PFSK-1 (cell line): ENCODE results near the gene GNAT2.

Experiments
- FOXP2 ChIP-seq: optimal IDR thresholded peaks from 2 replicates; pipeline ENCODE3; 2011; ENCODE audit warnings: borderline replicate concordance, control low read depth, inconsistent platforms; ENCODE audit not compliant: insufficient read depth; ENCODE audit errors: extremely low read length, extremely low read depth
- POLR2AphosphoS5 ChIP-seq: IDR thresholded peaks from 2 replicates; pipeline ENCODE4 v1.6.1; 2012; ENCODE audit warnings: low read depth, mild to moderate bottlenecking, control low read depth, low read length, moderate library complexity
- SIN3A ChIP-seq: IDR thresholded peaks from 2 replicates; pipeline ENCODE4 v1.6.1; 2012; ENCODE audit warnings: mild to moderate bottlenecking, low read length, moderate library complexity, borderline replicate concordance; ENCODE audit not compliant: insufficient read depth
- TAF1 ChIP-seq: IDR thresholded peaks from 2 replicates; pipeline ENCODE4 v1.6.1; 2012; ENCODE audit warnings: low read length, control low read depth, borderline replicate concordance; ENCODE audit not compliant: insufficient read depth
- TF ChIP-seq, protein P1 (sequence below), 2 experiments: IDR thresholded peaks; 2 replicates each; pipeline versions ENCODE4 v1.6.1 to v1.8.0; 2011 to 2012; ENCODE audit warnings: low read depth in 2 of 2, low read length in 2 of 2, control low read depth in 1 of 2, inconsistent platforms in 1 of 2, mild to moderate bottlenecking in 1 of 2, moderate library complexity in 1 of 2; ENCODE audit not compliant: insufficient read depth in 1 of 2

Gene GNAT2

GRCh38 chr1:109627692-109628399 is 8.4 kb upstream of the GNAT2 start:
- TF ChIP-seq FOXP2 (no peak), POLR2AphosphoS5 (no peak), TAF1 (no peak), SIN3A (no peak)
- TF ChIP-seq, protein P1, sequence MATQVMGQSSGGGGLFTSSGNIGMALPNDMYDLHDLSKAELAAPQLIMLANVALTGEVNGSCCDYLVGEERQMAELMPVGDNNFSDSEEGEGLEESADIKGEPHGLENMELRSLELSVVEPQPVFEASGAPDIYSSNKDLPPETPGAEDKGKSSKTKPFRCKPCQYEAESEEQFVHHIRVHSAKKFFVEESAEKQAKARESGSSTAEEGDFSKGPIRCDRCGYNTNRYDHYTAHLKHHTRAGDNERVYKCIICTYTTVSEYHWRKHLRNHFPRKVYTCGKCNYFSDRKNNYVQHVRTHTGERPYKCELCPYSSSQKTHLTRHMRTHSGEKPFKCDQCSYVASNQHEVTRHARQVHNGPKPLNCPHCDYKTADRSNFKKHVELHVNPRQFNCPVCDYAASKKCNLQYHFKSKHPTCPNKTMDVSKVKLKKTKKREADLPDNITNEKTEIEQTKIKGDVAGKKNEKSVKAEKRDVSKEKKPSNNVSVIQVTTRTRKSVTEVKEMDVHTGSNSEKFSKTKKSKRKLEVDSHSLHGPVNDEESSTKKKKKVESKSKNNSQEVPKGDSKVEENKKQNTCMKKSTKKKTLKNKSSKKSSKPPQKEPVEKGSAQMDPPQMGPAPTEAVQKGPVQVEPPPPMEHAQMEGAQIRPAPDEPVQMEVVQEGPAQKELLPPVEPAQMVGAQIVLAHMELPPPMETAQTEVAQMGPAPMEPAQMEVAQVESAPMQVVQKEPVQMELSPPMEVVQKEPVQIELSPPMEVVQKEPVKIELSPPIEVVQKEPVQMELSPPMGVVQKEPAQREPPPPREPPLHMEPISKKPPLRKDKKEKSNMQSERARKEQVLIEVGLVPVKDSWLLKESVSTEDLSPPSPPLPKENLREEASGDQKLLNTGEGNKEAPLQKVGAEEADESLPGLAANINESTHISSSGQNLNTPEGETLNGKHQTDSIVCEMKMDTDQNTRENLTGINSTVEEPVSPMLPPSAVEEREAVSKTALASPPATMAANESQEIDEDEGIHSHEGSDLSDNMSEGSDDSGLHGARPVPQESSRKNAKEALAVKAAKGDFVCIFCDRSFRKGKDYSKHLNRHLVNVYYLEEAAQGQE (IDR thresholded peaks at IDR 0.05; ENCODE audit: insufficient read depth in 1 of 2, low read depth in 2 of 2, low read length in 2 of 2), result no peak

- TF ChIP-seq SIN3A, result no peak
- TF ChIP-seq, protein P1 (IDR thresholded peaks at IDR 0.05; ENCODE audit: insufficient read depth in 1 of 2, low read depth in 2 of 2, low read length in 2 of 2), result no peak
These were observed 7.4 kb upstream of the GNAT2 start for GRCh38 chr1:109626682-109627408.

DNA sequence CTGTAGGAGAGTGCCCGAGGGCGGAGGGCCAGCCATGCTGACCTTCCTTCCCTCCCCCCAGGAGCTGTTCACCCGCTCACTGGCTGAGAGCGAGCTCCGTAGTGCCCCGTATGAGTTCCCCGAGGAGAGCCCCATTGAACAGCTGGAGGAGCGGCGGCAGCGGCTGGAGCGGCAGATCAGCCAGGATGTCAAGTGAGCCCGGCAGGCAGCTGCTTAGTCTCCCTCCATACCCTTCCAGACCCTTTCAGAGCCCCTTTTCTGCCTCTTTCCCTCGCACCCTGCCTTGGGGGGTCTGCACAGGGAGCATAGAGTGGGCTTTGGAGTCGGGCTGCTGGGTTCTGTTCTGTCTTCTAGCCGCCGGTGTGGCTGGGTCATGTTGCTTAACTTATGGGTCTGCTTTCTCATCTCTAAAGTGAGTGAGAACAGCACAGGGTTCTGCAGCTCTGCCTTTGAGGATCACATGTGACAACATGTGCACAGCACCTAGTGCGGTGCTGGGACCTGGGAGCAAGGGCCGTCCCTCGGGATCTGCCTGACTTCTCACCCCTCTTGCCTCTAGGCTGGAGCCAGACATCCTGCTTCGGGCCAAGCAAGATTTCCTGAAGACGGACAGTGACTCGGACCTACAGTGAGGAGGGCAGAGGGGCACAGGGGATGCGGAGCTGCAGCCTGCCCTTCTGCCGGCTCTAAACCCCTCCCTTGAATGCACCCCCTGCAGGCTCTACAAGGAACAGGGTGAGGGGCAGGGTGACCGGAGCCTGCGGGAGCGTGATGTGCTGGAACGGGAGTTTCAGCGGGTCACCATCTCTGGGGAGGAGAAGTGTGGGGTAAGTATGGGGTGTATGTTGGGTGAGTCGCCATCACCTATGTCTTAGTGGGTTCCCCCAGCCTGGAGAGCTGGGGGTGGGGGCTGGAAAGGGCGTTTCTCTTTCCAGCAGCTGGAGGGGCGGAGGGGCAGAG is 6.5 kb upstream of the GNAT2 start:
- TF ChIP-seq SIN3A (no peak), TAF1 (no peak), POLR2AphosphoS5 (no peak)
- TF ChIP-seq, protein P1 (IDR thresholded peaks at IDR 0.05; ENCODE audit: insufficient read depth in 1 of 2, low read depth in 2 of 2, low read length in 2 of 2), result no peak

DNA sequence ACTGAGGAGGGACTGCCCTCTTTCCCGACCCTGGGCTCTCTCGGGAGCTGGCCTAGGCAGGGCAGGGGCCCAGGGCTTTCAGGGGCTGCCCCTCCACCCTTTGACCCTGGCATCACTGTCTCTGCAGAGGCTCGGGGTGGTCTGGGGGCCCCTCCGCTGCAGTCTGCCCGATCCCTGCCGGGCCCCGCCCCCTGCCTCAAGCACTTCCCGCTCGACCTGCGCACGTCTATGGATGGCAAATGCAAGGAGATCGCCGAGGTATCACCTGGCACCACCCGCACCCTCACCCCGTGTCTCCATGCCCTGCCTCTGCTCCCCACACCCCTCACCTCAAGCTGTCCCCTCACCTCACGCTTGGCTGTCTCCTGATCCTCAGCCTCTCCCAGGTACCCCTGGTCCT is 5.8 kb upstream of the GNAT2 start:
- TF ChIP-seq, protein P1 (IDR thresholded peaks at IDR 0.05; ENCODE audit: insufficient read depth in 1 of 2, low read depth in 2 of 2, low read length in 2 of 2), result no peak
- TF ChIP-seq POLR2AphosphoS5 (no peak), FOXP2 (no peak), TAF1 (no peak), SIN3A (no peak)
